GOT3 (cell line): ENCODE results near the gene DGLUCY.
"Not testable (repeated sequence)": the region's sequence is repeated elsewhere in the genome, so short reads cannot be mapped to it uniquely, and the experiment has no call there.

Experiments used
- DNase-seq: peaks from one replicate; lab custom pipeline; 2025; ENCODE audit warnings: mixed read lengths; lab: John Stamatoyannopoulos, UW

Gene DGLUCY

GRCh38 chr14:91169951-91170350, 56.1 kb downstream of the DGLUCY start:
- DNase-seq, result no peak

GRCh38 chr14:91170504-91171121, 56.7 kb downstream of the DGLUCY start:
- no peak for DNase-seq

- DNase-seq, result no peak
Measured at GRCh38 chr14:91171291-91171690, 57.4 kb downstream of the DGLUCY start.

GRCh38 chr14:91173221-91173670, 59.4 kb downstream of the DGLUCY start:
- no peak for DNase-seq

GRCh38 chr14:91173904-91174303, 60.0 kb downstream of the DGLUCY start:
- DNase-seq, result no peak

GRCh38 chr14:91175291-91176201, 61.7 kb downstream of the DGLUCY start:
- no peak for DNase-seq

GRCh38 chr14:91177073-91178034, 63.5 kb downstream of the DGLUCY start:
- no peak for DNase-seq

GRCh38 chr14:91180611-91181010, 66.7 kb downstream of the DGLUCY start:
- DNase-seq, result no peak

GRCh38 chr14:91182753-91183152, 68.9 kb downstream of the DGLUCY start:
- DNase-seq, result not testable (repeated sequence)

GRCh38 chr14:91184559-91184958, 70.7 kb downstream of the DGLUCY start:
- no peak for DNase-seq

GRCh38 chr14:91185721-91186120, 71.8 kb downstream of the DGLUCY start:
- DNase-seq, result no peak

- no peak for DNase-seq
Measured at GRCh38 chr14:91186515-91187066, 72.7 kb downstream of the DGLUCY start.

GRCh38 chr14:91187271-91187670, 73.4 kb downstream of the DGLUCY start:
- no peak for DNase-seq

- DNase-seq, result no peak
Measured at GRCh38 chr14:91190853-91191252, 77.0 kb downstream of the DGLUCY start.

GRCh38 chr14:91193069-91193468, 79.2 kb downstream of the DGLUCY start:
- no peak for DNase-seq

GRCh38 chr14:91195881-91196280, 82.0 kb downstream of the DGLUCY start:
- DNase-seq, result no peak

GRCh38 chr14:91197631-91198030, 83.8 kb downstream of the DGLUCY start:
- no peak for DNase-seq

GRCh38 chr14:91200802-91201201, 86.9 kb downstream of the DGLUCY start:
- DNase-seq, result not testable (repeated sequence)

GRCh38 chr14:91202234-91202974, 88.5 kb downstream of the DGLUCY start:
- no peak for DNase-seq

- no peak for DNase-seq
Measured at GRCh38 chr14:91204657-91205056, 90.8 kb downstream of the DGLUCY start.

GRCh38 chr14:91205459-91205858, 91.6 kb downstream of the DGLUCY start:
- no peak for DNase-seq
